SK-N-MC (cell line): ENCODE results near the gene PHIP.

Experiments used
- EZH2 ChIP-seq: fragments of 200-600 bp; sonication (generic); IDR thresholded peaks from one replicate; pipeline ENCODE4 v1.6.1; 2017; ENCODE audit warnings: antibody characterized with exemption
- FOXP2 ChIP-seq: optimal IDR thresholded peaks from 2 replicates; pipeline ENCODE3; 2011; ENCODE audit warnings: mild to moderate bottlenecking, moderate library complexity; ENCODE audit not compliant: insufficient read depth; ENCODE audit errors: extremely low read length, control extremely low read depth
- POLR2AphosphoS5 ChIP-seq: IDR thresholded peaks from 2 replicates; pipeline ENCODE4 v1.6.1; 2012; ENCODE audit warnings: mild to moderate bottlenecking, low read depth, low read length, borderline replicate concordance

GRCh38 chr6:79076160-79076559 is 1.9 kb downstream of the PHIP start:
- TF ChIP-seq POLR2AphosphoS5 (no peak), EZH2 (no peak), FOXP2 (no peak)
